Astrocyte of the spinal cord (primary cell): ENCODE results near the gene NEURL1B.

ENCODE experiments used
- DNase-seq: peaks from one replicate; pipeline ENCODE4 v3.0.0; 2011; ENCODE audit warnings: low read depth, low spot score
- H3K4me3 ChIP-seq: 2 replicates; pipeline ENCODE4 v1.5.1; 2011; ENCODE audit warnings: low read depth, mild to moderate bottlenecking, low read length, moderate library complexity
- in situ Hi-C: cut with HindIII; loops from 2 replicates; pipeline ENCODE4 v1.10.0; 2017; ENCODE audit warnings: low sequenced_read_pairs
- TF ChIP-seq, protein P1 (sequence below): IDR thresholded peaks from 2 replicates; pipeline ENCODE4 v1.5.1; 2012; ENCODE audit warnings: low read depth, mild to moderate bottlenecking, low read length, inconsistent platforms

Gene NEURL1B, protein sequence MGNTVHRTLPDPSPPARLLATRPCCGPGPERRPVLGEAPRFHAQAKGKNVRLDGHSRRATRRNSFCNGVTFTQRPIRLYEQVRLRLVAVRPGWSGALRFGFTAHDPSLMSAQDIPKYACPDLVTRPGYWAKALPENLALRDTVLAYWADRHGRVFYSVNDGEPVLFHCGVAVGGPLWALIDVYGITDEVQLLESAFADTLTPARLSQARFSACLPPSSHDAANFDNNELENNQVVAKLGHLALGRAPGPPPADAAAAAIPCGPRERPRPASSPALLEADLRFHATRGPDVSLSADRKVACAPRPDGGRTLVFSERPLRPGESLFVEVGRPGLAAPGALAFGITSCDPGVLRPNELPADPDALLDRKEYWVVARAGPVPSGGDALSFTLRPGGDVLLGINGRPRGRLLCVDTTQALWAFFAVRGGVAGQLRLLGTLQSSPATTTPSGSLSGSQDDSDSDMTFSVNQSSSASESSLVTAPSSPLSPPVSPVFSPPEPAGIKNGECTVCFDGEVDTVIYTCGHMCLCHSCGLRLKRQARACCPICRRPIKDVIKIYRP

DNA sequence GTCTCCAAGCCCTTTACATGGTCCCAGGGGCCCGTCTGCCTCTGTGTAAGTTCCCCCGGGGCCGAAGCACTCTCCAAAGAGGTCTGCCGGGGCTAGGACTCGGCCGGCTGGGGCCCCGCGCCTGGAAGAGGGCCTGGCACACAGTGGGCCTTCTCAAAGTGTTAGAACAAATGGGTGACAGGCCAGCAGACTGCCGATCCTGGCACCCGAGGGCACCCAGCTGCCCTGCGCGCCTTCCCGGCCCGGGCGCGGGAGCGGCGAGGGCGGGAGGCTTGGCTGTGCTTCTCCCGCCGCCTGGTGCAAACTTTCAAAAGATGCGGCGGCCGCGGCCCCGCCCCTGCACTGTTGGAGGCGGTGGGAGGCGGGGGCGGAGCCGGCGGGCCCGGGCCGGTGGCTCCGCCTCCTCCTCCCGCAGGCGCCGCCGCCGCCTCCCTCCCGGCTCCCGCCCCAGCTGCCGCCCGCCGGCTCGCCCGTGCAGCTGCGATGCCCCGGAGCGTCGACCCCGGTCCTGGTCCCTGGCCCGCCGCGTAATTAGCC lies at the start of gene NEURL1B:
NEURL1B (plus strand) TSS at position 442 of the 537 bp plus-strand sequence. CDS start 144 bp downstream, outside the sequence.
- in situ Hi-C loops, result no loop called here
- TF ChIP-seq, protein P1, sequence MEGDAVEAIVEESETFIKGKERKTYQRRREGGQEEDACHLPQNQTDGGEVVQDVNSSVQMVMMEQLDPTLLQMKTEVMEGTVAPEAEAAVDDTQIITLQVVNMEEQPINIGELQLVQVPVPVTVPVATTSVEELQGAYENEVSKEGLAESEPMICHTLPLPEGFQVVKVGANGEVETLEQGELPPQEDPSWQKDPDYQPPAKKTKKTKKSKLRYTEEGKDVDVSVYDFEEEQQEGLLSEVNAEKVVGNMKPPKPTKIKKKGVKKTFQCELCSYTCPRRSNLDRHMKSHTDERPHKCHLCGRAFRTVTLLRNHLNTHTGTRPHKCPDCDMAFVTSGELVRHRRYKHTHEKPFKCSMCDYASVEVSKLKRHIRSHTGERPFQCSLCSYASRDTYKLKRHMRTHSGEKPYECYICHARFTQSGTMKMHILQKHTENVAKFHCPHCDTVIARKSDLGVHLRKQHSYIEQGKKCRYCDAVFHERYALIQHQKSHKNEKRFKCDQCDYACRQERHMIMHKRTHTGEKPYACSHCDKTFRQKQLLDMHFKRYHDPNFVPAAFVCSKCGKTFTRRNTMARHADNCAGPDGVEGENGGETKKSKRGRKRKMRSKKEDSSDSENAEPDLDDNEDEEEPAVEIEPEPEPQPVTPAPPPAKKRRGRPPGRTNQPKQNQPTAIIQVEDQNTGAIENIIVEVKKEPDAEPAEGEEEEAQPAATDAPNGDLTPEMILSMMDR, result no peak
- peak within 1 kb of the TSS; percentile 50 for H3K4me3 ChIP-seq
- peak; percentile 52 for DNase-seq

DNA sequence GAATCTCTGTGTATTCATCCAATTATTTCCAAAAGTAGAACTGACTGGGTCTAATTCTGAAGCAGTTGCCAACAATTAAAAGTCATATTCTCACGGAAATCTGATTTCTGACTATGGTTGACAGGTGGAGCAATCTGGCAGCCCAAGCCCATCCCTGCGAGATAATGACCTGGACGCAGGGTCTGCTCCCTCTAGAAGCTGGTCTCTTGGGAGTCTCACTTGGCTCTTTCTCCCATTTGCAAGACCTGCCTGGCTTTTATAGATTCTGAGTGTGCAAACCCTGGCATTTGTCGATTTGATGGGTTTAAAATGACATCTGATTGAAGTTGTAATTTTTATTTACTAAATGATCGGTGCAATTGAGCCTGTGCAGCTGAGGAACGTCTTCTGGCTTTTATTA lies 49.4 kb upstream of the NEURL1B start:
- TF ChIP-seq, protein P1, result no peak
- no peak overlapping the region for H3K4me3 ChIP-seq
- no peak for DNase-seq
- in situ Hi-C loops, result no loop called here

DNA sequence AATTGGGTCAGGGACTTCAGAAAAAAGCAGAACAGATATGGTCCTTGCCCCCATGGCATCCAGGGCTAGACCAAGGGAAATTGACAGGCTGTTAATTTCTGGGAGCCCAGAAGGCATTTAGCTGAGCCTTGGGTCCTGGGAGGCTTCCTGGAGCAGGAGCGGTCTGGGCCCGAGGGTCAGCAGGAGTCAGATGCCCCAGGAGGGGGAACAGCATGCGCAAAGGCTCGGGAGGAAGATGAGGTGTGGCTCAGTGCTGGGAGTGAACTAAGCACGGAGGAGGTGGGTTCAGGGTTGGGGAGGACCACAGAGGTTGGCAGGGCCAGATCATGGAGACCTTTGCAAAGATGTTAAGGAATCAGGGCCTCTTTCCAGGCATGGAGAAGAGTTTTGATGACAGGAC lies 48.2 kb upstream of the NEURL1B start:
- in situ Hi-C loops, result no loop called here
- TF ChIP-seq, protein P1, result no peak
- no peak overlapping the region for H3K4me3 ChIP-seq
- no peak for DNase-seq

DNA sequence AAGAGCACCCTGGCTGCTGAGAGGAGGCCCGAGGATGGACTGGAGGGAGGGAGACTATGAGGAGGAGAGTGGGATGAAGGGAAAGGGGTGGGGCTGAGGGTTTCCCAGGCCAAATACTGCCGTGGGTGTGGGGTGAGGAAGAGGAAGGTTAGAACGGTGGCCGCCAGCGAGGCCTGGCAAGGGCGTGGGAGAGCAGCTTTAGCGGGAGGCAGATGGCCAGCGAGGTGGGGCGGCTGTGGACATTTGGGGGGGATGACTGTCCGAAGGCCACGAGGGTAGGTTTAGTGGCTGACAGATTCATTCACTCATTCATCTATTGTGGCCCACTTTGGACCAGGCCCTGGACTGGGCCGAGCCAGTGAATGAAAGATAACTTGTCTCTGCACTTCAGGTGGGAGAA lies 47.8 kb upstream of the NEURL1B start:
- TF ChIP-seq, protein P1, result no peak
- in situ Hi-C loops, result no loop called here
- H3K4me3 ChIP-seq, result no peak overlapping the region
- DNase-seq, result no peak

DNA sequence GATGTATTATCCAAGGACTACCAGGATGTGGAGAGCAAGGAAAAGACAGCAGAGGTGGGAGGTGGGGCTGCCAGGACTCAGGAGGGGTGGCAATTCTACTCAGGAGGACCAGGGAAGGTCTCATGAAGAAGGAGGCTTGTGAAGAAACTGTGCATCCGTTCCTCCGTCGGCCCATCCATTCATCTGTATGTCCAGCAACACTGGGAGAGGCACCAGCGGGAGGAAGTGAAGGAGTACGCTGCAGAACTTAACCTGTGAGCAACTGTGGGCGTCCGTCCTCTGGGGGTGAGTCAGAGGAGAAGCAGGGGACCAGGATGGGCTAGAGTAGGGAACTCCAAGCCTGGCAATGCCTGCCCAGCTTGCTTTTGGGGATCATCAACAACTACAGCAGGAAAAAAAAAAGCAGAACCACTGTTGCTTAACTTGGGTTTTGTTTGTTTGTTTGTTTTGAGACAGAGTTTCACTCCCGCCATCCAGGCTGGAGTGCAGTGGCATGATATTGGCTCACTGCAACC lies 47.3 kb upstream of the NEURL1B start:
- DNase-seq, result no peak
- in situ Hi-C loops, result no loop called here

DNA sequence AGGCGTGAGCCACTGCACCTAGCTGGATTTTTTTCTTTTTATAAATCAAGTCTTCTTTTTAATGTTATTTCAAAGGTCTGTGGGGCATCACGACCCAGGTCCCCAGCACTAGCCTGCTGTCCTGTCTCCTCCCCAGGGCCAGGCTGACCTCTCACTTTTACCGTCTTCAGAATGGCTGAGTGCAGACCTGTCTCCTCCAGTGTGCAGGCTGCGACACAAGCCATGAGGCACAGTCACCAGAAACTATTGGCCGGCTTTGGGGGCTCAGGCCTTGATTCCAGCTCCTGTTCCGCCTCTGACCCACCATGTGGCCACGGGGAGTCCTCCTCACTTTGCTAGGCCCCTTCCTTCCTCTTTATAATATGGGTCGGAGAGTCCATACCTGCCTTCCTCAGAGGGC lies 46.6 kb upstream of the NEURL1B start:
- TF ChIP-seq, protein P1, result no peak
- in situ Hi-C loops, result no loop called here
- H3K4me3 ChIP-seq, result no peak overlapping the region
- DNase-seq, result no peak

More for the DNA sequence above, 47.3 kb upstream of the NEURL1B start:
- TF ChIP-seq, protein P1, result no peak
- no peak overlapping the region for H3K4me3 ChIP-seq
